Activated CD4-positive, alpha-beta T cell treated with anti-CD3 and anti-CD28 coated beads, Interleukin-2, amount 50 U/mL, for 24 hours (primary cell): ENCODE results near the gene TNXB.
"Not testable (repeated sequence)": the region's sequence is repeated elsewhere in the genome, so short reads cannot be mapped to it uniquely, and the experiment has no call there.

Source experiments
- DNase-seq, 2 donors: peaks; one replicate each; pipeline ENCODE4 v3.0.0-alpha.2; 2020; ENCODE audit warnings: low read depth in 1 of 2, low spot score in 1 of 2

TNXB gene

GRCh38 chr6:32086661-32087573 lies 22.2 kb downstream of the TNXB start:
- no peak for DNase-seq

GRCh38 chr6:32085759-32086459 lies 23.2 kb downstream of the TNXB start:
- DNase-seq, result no peak

GRCh38 chr6:32084780-32085179 lies 24.4 kb downstream of the TNXB start:
- no peak for DNase-seq

DNA sequence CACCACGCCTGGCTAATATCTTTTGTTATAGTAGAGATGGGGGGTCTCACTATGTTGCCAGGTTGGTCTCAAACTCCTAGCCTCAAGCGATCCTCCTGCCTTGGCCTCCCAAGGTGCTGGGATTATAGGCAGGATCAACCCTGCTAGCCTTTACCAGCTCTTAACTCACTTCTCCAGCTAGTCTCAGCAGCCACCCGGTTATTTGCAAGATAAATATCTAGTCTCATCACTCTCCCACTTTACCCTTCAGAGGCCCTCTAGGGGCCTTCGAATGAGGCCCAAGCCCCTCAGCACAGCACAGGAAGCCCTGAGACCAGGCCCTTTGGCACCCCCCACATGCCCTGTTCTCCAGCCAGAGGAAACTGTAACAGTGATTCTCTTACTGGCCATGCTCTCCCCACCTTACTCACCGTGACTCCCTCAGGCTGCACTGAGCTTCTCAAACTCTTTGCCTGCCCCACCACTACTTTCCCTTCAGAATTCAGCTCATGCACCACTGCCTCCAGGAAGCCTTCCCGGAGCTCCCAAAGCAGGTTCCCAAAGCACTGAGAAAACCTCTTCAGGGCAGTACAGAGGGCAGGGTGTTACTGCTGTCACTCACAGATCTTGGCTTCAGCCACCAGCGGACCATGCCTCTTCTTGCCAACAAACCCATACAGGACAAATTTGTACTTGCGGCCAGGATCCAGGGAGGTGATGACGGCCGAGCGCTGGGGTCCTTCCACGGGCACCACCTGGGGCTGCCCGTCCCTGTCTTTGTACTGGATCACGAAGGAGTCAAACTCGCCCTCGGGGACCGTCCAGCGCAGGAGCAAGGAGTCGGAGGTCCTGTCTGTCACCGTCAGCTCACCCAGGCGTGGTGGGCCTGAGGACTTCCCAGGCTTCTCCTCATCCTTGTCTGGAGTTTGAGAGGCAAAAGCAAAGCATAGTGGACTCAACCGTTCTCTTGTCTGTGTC lies 25.0 kb downstream of the TNXB start:
- no peak for DNase-seq

DNA sequence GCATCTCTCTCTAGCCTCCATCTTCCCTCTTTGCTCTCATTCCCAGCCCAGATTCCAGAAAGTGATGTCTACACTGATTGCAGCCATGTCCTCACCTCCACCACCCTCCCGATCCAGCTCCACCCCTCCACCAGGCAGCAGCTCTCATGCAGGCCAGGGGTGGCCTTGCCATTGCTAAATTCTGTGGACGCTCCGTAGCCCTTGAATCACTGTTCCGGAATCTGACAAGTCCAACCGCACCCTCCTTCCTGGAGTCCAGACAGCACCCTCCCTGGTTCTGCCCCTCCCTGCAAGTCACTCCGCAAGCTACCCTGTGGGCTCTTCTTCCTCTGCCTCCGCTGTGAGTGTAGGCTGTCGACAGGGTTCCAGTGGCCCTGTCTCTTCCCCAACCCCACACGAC lies 26.2 kb downstream of the TNXB start:
- no peak for DNase-seq

DNA sequence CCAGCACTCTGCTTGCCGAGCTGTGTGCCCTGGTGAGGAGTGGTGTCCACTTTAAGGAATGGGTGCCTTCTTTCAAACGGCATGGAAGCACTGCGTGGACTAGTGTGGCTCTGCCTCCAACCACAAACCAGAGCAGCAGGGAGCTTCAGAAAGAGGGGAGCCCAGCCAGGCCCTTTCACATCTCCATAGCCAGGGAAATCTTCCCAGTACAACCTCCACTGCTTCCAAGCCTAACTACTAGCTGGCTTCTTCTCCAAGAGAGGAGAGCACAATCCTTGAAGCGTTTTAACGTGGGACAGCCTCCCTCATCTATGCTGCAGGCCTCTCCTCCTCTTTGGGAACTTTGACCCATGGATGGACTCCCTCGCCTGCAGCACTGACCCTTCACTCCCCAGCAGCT lies 26.7 kb downstream of the TNXB start:
- DNase-seq, result no peak

- DNase-seq, result no peak
These were observed 27.8 kb downstream of the TNXB start for GRCh38 chr6:32081168-32081990.

- DNase-seq, result no peak
These were observed 29.4 kb downstream of the TNXB start for GRCh38 chr6:32079566-32080290.

DNA sequence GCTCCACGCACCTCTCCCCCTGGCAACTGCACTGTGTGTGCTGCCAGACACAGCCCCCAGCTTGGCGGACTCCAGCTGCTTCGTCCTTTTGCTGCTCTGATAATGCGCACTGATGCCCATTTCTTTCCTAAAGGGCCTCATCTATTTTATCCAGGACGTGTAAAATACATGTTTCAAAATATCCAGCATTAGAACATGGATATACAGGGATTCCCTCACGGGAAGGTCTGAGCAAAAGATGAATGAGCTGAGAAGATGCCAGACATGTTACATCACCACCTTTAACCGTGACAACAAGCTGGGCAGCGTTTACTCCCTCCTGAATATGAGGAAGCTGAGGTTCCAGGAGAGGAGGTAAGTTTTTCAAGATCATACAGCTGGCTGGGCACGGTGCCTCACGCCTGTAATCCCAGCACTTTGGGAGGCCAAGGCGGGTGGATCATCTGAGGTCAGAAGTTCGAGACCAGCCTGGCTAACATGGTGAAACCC lies 32.8 kb downstream of the TNXB start:
- no peak for DNase-seq

DNA sequence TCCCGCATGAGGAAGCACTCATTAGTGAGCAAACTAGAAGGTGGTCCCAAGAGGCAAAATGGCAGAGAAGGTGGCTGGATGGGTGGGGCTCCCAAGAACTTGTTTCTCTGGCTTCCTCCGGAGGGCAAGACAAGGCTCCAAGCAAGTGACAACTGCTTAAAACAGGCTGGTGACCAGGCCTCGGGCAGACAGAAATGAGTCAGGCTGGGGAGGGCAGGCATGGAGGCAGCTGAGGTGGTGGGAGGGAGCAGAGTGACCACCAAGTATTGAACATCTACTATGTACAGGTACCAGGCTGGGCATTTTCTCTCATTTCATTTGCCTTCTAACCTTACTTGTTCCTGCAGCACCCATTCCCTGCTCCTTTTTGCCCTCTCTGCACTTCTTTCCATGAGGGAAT lies 33.4 kb downstream of the TNXB start:
- no peak for DNase-seq

DNA sequence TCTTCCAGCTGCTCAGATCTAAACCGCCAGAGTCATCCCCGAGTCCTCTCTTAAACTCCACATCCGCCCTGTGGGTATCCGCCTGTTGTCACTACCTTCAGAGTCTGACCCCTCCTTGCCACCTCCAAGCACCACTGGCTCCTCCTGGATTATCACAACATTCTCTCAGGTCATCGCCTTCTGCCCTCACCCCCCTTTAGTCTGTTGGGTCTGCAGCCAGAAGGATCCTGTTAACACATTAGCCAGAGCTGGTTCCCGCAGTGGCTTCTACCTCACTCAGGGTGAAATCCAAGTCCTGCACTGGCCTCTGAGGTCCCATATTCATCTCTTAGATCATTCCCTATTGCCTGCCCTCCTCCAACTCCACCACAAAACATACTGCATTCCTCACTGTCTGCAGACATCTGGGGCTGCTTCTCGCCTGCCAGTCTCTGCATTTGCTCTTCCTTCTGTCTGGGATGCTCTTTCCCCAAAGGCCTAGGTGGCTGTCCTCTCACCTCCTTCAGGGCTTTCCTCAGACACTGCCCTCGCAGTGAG lies 34.1 kb downstream of the TNXB start:
- no peak for DNase-seq

DNA sequence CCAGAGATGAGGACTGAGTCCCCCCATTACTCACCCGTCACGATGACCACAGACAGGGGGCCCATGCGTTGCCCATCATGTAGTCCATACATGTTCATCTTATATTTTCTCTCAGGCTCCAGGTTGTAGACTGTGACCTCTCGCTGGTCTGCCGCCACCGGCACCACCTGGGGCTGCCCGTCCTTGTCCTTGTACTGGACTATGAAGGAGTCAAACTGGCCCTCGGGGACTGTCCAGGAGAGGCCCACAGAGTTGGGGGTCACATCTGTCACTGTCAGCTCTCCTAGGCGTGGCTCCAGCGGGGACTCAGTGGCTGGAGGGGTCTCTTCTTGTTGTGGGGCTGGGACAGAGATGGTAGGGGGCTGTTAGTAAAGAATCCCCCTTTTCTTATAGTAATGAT lies 35.5 kb downstream of the TNXB start:
- no peak for DNase-seq

GRCh38 chr6:32073101-32073500 lies 36.0 kb downstream of the TNXB start:
- DNase-seq, result no peak

- DNase-seq, result no peak
These were observed 38.2 kb downstream of the TNXB start for GRCh38 chr6:32070814-32071543.

- DNase-seq, result no peak
These were observed 39.1 kb downstream of the TNXB start for GRCh38 chr6:32069878-32070515.

GRCh38 chr6:32069460-32069859 lies 39.7 kb downstream of the TNXB start:
- DNase-seq, result no peak

DNA sequence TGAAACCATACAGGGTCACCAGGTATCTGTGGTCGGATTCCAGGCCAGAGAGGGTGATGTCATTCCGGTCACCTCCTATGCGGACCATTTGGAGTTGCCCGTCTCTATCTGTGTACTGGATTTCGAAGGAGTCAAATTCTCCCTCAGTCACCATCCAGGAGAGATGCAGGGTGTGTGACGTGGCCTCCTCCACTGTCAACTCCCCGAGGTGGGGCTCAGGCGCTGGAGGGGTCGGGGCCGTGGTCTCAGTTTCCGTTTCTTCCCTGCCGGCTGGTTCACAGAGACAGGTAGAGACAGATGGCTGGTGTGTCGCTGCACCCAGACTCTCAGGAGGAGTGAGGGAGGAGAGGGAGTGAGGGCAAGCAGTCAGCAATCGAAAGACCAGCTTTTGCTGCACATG lies 40.3 kb downstream of the TNXB start:
- no peak for DNase-seq

- not testable (repeated sequence) for DNase-seq
These were observed 40.8 kb downstream of the TNXB start for GRCh38 chr6:32068315-32068714.
